ENCODE data around the gene TARBP1. TPM values are rescaled to one million over a fixed set of nuclear protein-coding genes. Genes with fewer than 3 reads are reported as not detected.

TARBP1 gene
- total RNA-seq, 1 experiment from 2014 or later: 47.3 TPM

DNA sequence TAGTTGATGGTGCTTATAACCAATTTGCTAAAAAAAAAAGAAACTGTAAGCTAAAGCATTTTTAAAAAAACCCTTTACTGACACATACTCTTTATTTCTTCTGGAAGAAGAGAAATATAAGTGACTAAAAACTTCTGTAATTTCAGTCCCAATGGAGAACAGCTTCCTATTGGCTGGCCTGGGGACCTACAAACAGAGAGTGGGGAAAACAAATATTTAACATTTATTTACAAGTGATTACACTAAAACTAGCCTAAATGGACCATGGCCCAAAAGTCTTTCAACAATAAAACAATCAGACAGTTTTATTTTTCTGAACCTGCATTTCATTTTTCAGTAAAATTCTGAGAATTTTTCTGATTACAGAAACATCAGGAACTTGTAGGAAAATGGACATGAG lies 15.2 kb downstream of the TARBP1 start:
- intact Hi-C loops (cut with micrococcal nuclease; ENCODE audit: unreplicated experiment): no loop called here
- POLR2A ChIA-PET (ENCODE audit: unreplicated experiment): no interaction called here
- no peak for DNase-seq
- no peaks in the 10 kb centered on the region for H4K20me1 ChIP-seq (ENCODE audit: insufficient read depth)
- peaks cover 24% of the 10 kb centered on the region; the same call in 1 of the 2 replicates for H3F3A ChIP-seq (ENCODE audit: insufficient read depth, low read depth)
- TF ChIP-seq, protein P1, sequence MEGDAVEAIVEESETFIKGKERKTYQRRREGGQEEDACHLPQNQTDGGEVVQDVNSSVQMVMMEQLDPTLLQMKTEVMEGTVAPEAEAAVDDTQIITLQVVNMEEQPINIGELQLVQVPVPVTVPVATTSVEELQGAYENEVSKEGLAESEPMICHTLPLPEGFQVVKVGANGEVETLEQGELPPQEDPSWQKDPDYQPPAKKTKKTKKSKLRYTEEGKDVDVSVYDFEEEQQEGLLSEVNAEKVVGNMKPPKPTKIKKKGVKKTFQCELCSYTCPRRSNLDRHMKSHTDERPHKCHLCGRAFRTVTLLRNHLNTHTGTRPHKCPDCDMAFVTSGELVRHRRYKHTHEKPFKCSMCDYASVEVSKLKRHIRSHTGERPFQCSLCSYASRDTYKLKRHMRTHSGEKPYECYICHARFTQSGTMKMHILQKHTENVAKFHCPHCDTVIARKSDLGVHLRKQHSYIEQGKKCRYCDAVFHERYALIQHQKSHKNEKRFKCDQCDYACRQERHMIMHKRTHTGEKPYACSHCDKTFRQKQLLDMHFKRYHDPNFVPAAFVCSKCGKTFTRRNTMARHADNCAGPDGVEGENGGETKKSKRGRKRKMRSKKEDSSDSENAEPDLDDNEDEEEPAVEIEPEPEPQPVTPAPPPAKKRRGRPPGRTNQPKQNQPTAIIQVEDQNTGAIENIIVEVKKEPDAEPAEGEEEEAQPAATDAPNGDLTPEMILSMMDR (conservative IDR thresholded peaks at IDR 0.05): no peak
- no peak overlapping the region for H2AFZ ChIP-seq
- no peaks in the 10 kb centered on the region for H3K27me3 ChIP-seq (ENCODE audit: insufficient read depth, low read depth)
- H3K36me3 ChIP-seq (ENCODE audit: low read depth): peaks cover 27% of the 10 kb centered on the region
- no peak overlapping the region for H3K27ac ChIP-seq
- no peak overlapping the region for H3K4me3 ChIP-seq
- H3K9me3 ChIP-seq (ENCODE audit: insufficient read depth, low read depth): no peaks in the 10 kb centered on the region
- H3K79me2 ChIP-seq (ENCODE audit: low read depth): no peaks in the 10 kb centered on the region
- peaks cover 18% of the 10 kb centered on the region for H3K4me1 ChIP-seq (replicated peaks; ENCODE audit: insufficient read depth)
- CTCF ChIA-PET: no interaction called here
- no peak overlapping the region for H3K4me2 ChIP-seq
- no TSS peak for BruUV-seq (replicated peaks)
- no peaks in the 10 kb centered on the region for H3K9me2 ChIP-seq (ENCODE audit: insufficient read depth)

DNA sequence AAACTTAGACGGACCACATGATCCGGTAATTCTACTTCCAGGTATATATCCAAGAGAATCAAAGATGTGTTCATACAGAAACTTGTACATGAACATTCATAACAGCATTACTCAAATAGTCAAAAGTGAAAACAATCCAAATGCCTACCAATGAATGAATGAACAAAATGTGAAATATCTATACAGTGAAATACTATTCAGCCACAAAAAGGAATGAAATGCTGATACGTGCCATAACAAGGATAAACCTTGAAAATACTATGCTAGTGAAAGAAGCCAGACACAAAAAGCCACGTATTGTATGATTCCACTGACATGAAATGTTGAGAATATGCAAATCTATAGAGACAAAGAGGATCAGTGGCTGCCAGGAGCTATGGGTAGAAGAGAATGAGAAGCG lies 18.3 kb downstream of the TARBP1 start:
- Histone ChIP-seq H3F3A (ENCODE audit: insufficient read depth, low read depth) (peaks cover 38% of the 10 kb centered on the region; the same call in 1 of the 2 replicates), H3K9me3 (ENCODE audit: insufficient read depth, low read depth) (no peaks in the 10 kb centered on the region), H2AFZ (no peak overlapping the region), H3K36me3 (ENCODE audit: low read depth) (peaks cover 27% of the 10 kb centered on the region), H3K27me3 (ENCODE audit: insufficient read depth, low read depth) (no peaks in the 10 kb centered on the region), H3K4me1 (replicated peaks; ENCODE audit: insufficient read depth) (peaks cover 29% of the 10 kb centered on the region), H4K20me1 (ENCODE audit: insufficient read depth) (no peaks in the 10 kb centered on the region), H3K79me2 (ENCODE audit: low read depth) (peaks cover 8% of the 10 kb centered on the region), H3K4me2 (no peak overlapping the region), H3K4me3 (no peak overlapping the region), H3K9me2 (ENCODE audit: insufficient read depth) (no peaks in the 10 kb centered on the region), H3K27ac (no peak overlapping the region)
- ChIA-PET POLR2A (ENCODE audit: unreplicated experiment) (no interaction called here), CTCF (no interaction called here)
- no peak for TF ChIP-seq EZH2 (IDR thresholded peaks at IDR 0.05; ENCODE audit: low read depth)
- TF ChIP-seq, protein P1 (conservative IDR thresholded peaks at IDR 0.05): no peak
- no TSS peak for BruUV-seq (replicated peaks)
- intact Hi-C loops (cut with micrococcal nuclease; ENCODE audit: unreplicated experiment): no loop called here
- no peak for DNase-seq

DNA sequence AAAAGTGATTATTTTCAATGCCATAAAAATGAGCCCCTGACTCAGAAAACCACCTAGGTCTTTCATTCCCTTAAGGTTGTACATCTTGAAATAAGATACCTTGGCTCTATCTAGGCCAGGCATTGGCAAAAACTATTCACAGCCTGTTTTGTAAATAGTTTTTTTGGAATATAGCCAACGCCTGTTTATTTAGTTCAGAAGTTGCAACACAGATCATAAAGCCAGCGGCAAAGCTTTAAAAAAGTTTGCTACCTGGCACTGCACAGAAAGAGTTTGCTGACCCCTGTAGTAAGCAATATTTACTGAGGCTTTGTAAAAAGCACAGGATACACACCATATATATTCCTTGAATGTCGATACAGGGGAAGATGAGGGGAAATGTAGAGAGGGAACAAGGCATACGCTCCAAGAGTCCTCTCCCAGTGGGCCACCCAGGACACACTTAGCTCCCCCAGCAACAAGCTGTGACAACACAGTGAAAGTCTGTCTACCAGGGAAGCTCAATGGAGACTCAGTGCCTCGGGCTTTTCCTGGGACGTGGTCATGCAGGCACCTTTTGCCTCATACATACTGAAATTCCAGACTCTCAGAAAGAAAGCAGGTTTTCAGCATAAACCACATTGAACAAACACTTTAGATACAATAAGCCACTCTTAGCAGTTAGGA lies 20.5 kb downstream of the TARBP1 start:
- no peak for TF ChIP-seq EZH2 (IDR thresholded peaks at IDR 0.05; ENCODE audit: low read depth)
- TF ChIP-seq, protein P1 (conservative IDR thresholded peaks at IDR 0.05): no peak
- Histone ChIP-seq H2AFZ (no peak overlapping the region), H3K9me3 (ENCODE audit: insufficient read depth, low read depth) (no peaks in the 10 kb centered on the region), H3K79me2 (ENCODE audit: low read depth) (peaks cover 8% of the 10 kb centered on the region), H3K27ac (peak overlapping the region; percentile 58), H3K4me2 (peak overlapping the region; percentile 65), H3K4me1 (replicated peaks; ENCODE audit: insufficient read depth) (peaks cover 29% of the 10 kb centered on the region), H3K4me3 (0 out of 2 replicates have a peak overlapping the region, but pooled peaks have one; percentile 4), H3K27me3 (ENCODE audit: insufficient read depth, low read depth) (no peaks in the 10 kb centered on the region), H3K36me3 (ENCODE audit: low read depth) (peaks cover 27% of the 10 kb centered on the region), H3F3A (ENCODE audit: insufficient read depth, low read depth) (peaks cover 38% of the 10 kb centered on the region; the same call in 1 of the 2 replicates), H3K9me2 (ENCODE audit: insufficient read depth) (no peaks in the 10 kb centered on the region), H4K20me1 (ENCODE audit: insufficient read depth) (no peaks in the 10 kb centered on the region)
- CTCF ChIA-PET: interaction anchor here (0.8 kb wide), 1 partner anchor 9 kb away, joined by 3 read pairs; no protein-coding TSS in a partner anchor
- BruUV-seq (replicated peaks): no TSS peak
- POLR2A ChIA-PET (ENCODE audit: unreplicated experiment): interaction anchor here (0.6 to 0.8 kb wide), 2 partner anchors 19 to 767 kb away, joined by 5 to 6 read pairs; no protein-coding TSS in a partner anchor
- DNase-seq: peak in 1 of 2 experiments; percentile 84
- intact Hi-C loops (cut with micrococcal nuclease; ENCODE audit: unreplicated experiment): no loop called here

All from PC-9 (cell line).